ENCODE results near the gene CHP2. TPM values are rescaled to one million over a fixed set of nuclear protein-coding genes. Genes with fewer than 3 reads are reported as not detected.
"Not testable (repeated sequence)": the region's sequence is repeated elsewhere in the genome, so short reads cannot be mapped to it uniquely, and the experiment has no call there.

Gene CHP2
- polyA plus RNA-seq, 10 donors, result 0.07 to 4.2 (median 0.14) TPM; not detected in 3

DNA sequence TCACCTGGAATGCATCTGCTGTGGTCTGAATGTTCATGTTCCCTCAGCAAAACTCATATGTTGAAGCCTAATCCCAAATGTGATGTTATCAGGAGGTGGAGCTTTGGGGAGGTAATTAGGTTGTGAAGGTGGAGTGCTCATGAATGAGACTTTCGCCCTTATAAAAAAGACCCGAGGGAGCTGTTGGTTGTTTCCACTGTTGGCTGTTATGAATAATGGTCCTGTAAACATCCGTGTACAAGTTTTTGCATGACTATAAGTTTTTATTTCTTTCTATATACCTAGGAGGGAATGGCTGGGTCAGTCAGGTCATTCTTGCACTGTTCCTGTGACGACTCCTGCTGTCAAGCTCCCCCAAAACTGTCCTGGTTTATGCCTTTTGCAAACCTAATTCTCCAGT, 9.6 kb upstream of the CHP2 start:
- DNase-seq, result no peak

DNA sequence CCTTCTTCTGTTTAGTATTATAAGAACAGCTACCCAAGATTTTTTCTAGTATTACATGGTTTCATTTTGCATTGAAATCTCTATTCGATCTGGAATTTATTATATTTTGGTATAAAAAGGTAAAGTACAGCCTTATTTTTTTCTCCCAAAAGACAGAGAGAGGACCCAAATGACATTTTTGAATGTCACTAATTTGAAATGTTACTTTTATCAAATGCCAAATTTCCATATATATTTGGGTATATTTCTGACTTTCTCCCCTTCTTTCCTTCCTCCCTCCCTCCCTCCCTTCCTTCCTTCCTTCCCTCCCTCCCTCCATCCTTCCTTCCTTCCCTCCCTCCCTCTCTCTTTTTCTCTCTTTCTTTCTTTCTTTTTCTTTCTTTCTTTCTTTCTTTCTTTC, 6.2 kb upstream of the CHP2 start:
- DNase-seq, result no peak

DNA sequence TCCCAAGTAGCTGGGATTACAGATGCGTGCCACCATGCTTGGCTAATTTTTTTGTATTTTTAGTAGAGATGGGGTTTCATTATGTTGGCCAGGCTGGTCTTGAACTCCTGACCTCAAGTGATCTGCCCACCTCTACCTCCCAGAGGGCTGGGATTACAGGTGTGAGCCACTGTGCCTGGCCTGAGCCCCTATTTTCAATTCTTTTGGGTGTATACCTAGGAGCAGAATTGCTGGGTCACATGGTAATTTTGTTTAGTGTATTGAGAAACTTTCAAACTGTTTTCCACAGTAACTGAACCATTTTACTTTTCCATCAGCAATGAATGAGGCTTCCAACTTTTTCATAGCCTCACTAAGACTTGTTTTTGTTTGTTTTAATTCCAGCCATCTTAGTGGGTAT, 3.8 kb upstream of the CHP2 start:
- DNase-seq, result not testable (repeated sequence)

DNA sequence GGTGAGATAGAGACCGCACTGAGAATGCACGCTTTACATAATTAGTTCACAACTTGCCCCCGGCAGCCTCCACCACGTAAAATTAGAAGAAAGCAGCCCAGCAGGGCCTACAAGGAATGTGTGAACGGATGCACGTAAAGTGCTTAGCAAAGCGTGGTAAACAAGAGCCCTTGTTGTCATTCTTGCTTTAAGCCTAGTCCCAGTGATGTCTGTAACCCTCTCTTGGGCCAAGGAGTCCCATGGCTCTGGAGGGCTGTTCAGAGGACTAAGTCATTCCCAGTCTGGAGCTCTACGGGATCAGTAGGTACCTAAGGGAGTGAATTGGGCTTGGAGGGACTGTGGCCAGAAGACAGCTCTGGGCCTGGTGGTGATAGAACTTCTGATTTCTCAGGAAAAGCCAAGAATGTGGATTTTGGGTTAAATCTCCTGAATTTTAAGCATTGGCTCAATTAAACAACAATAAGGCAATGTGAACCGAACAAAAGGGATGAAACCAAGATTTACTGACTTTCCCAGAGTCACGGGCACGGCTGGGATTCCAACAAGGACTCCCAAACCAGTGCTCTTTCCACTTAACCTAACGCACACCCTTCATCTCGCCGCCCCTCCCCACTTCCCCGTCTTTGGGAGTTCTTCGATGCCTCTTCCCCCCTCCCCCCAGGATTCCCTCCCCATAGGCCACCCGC, 775 bp upstream of the CHP2 start:
- no peak for DNase-seq

DNA sequence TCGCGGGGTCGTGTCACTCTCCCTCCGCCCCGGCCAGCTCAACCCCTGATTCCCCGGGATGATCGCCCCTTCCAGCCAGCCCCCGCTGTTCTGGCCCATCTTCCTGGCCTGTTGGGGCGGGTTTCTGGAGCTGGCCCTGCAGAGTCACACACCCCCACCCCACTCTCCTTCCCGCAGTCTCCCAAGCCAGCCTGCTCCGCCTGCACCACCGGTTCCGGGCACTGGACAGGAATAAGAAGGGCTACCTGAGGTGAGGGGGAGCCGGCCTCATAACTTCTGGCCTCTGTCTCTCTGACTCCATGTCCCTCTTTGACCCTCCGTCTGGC, 621 bp downstream of the CHP2 start:
- DNase-seq, result no peak

DNA sequence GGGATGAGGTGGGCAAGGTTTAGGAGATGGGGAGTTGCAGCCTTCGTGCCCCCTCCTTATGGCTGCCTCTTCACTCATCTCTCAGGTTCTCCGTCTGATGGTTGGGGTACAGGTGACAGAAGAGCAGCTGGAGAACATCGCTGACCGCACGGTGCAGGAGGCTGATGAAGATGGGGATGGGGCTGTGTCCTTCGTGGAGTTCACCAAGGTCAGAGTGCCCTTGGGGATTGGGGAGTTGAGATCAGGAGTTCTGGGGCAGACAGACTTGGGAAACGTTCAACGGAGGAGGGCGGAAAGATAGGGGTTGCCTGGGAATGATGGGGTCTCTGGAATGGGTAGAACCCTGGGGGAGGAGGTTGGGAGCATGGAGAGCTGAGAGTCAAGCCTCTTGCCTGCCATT, 2.3 kb downstream of the CHP2 start:
- no peak for DNase-seq

DNA sequence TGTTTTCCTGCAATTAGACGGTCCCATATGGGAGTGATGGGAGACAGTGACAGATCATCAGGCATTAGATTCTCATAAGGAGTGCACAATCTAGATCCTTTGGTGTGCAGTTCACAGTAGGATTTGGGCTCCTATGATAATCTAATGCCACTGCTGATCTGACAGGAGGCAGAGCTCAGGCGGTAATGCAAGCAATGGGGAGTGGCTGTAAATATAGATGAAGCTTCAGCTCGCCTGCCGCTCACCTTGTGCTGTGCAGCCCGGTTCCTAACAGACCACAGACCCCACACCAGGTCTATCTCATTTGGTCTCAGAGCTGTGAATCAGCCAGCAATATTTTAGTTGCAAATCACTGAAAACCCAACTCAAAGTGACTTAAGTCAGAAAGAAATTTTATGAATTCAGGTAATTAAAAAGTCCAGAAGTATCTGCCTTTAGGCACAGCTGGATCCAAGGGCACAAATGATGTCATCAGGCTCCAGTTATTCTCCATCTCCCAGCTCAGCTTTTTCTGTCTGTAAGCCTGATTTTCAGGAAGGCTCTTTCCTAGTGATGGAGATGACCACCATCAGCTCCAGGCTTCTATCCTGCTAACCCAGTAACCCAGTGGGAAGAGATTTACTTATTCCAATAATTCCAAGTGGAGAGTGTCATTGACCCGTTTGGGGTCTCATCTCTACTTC, 3.3 kb downstream of the CHP2 start:
- no peak for DNase-seq

DNA sequence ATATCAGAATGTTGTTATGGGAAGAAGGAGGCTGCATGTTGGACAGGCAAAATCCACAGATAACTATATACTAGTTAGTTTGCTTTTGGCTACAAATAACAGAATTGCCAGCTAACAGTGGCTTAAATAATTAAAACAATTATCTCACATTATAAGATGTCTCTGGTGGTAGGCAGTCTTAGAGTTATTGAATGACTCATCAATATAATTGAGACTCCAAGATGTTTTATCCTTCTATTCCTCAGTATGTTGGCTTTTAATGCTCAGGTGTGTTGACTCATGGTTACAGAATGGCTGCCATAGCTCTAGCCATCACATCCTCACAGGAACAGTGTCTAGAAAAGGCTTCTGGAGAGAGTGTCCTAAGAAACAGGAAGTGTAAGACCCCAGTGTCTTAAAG, 11.1 kb downstream of the CHP2 start:
- DNase-seq, result no peak

DNA sequence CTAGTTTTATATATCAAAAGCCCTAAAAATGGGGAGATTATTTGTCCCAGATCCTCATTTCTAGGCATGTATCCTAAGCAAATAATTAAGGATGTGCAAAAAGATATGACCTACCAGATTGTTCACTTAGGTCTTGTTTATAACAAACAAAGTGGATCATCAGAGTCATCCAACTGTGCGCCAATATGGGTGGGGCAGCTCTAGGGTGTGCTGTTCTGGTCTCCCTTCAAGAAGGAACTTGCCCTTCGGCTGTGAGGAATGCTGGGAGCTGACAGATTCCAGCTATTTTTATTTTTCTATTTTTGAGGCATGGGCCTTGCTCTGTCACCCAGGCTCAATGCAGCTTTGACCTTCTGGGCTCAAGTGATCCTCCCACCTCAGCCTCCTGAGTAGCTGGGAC, 13.8 kb downstream of the CHP2 start:
- no peak for DNase-seq

DNA sequence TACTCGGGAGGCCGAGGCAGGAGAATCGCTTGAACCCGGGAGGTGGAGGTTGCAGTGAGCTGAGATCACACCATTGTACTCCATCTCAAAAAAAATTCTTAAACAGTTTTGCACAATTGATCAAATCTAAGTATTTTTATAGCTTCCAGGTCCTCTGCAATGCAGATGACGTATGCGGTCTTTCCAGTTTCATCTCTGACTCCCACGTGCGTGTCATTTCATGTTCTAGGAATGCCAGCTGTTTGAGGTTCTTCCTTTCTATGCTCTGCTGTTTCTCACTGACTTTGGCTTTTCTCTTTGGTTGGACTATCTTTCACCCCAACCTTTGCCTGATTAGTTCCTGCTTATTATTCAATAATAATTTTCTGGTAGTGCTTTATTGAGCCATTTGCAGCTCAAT, 16.2 kb downstream of the CHP2 start:
- no peak for DNase-seq

DNA sequence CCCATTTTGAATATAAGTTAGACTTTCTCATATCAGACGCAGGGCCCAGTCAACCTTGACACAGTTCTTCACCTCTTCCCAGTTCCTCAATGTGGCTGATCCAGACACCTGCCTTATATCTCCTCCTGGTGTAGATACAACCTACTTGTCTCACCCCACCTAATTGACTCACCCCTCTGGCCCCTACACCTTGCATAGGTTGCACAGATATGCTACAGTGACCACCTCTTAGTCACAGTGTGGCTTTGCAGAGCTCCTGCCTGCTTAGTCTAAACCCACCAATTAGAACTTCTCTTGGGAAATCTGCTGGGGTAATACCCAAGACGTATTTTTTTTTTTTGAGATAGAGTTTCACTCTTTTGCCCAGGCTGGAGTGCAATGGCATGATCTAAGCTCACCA, 16.8 kb downstream of the CHP2 start:
- no peak for DNase-seq

DNA sequence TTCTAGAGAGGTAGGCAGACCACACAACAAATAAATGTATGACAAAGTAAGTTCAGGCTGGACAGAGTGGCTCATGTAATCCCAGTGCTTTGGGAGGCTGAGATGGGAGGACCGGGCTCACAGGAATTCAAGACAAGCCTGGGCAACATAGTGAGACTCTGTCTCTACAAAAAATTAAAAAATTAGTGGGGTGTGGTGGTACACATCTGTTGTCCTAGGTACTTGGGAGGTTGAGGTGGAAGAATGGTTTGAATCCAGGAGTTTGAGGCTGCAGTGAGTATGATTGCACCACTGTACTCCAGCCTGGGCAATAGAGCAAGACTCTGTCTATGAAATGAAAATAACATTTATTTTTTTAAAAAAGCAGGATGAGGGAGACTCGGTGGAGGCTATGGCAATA, 18.5 kb downstream of the CHP2 start:
- DNase-seq, result no peak

DNA sequence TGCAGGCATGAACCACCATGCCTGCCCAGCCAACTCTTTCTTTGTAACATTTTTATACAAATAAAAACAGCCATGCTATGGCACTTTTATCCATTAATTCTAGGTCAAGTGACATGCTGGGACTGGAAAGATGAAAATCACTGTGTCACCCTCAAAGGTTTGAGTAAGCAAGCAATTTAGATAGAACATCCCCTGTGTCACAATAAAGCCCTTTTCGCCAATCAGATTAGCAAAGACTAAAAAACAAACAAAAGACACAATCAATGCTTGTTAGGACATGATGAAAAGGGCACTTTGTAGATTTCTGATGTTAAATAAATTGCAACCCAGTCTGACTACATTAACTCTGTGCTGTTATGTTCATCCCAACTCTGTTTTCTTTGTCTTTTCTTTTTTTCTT, 26.4 kb downstream of the CHP2 start:
- no peak for DNase-seq

DNA sequence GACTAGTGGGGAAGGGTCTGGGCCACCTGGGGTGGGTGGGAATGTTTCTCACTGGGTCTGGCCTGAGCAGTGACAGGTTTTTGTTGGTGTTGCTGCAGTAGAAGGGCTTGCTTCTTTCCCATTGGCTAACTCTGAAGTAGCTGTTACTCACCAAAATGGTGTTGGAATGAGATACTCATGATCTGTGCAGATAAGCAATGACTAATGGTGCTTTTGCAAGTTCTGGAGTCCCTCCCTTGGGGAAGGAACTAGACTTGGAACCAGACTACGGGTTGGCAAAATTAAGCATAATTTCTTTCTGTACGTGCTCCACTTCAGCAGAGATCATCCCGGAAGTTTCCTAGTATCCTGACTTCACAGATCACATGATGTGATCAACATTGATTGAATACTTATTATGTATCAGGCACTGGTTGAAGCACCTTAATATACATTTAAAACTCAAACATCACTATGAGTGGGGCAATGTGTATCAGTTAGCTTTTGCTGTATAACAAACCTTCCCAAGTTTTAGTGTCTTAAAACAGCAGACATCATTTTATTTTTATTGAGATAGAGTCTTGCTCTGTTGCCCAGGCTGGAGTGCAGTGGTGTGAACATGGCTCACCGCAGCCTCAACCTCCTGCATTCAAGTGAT, 30.1 kb downstream of the CHP2 start:
- no peak for DNase-seq

DNA sequence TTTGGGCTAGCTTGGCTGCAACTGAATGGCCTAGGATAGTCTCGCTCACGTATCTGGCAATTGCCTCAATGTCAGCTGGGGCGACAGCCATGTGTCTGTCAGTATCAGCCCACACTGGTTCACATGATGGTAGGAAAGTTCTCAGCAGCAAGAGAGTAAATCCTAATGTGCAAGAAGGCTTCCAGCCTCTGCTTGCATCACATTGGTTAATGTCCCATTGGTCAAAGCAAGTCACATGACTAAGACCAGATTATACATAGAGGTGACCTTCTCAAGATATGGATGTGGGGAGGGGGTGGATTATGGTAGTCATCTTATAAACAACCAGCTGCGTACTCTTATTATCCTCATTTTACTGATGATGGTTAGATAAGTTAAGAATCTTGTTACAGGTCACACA, 31.0 kb downstream of the CHP2 start:
- no peak for DNase-seq

DNA sequence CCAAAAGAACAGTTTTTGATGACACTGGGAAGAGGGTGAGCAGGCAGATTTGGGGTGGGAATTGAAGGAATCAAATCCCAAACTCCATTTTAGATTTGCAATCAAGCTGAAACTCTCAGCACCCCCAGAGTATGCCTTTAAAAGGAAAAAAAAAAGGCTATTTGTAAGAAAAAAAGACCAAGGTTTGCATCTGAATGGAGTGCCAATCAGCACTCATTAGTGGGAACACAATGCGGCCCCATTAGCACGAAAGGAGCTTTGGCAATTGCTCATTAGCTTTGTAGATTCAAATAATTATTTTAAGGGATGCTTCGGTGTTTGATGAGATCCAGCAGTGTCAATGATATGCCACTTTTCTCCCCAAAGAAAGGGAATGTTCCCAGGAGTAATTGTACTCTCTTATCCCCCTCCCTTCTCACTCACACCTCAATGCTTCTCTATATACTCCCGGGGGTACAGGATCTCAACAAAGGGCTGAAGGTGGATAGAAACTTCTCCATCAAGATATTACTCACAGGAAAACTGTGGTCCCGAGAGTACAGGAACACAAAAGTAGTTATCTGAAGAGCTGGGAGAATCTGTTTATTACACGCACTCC, 32.2 kb downstream of the CHP2 start:
- DNase-seq, result no peak

DNA sequence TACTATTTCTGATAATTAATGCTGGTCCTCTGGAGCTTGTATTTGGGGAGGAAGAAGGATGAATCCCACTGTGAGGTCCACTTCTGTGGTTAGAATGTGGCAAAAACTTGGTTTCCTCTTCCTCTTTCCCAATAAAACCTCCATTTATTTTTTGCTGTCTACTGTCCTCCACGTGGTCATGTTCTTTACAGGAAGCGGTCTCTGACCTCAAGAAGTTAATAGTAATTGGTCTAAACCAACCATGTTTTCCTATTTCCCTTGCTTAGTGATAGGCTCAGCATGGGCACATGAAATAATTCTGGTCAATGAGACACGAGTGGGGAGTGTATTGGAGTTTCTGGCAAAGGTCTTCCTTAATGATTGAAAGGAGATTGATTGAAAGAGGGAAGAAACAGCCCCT, 33.9 kb downstream of the CHP2 start:
- DNase-seq, result no peak

DNA sequence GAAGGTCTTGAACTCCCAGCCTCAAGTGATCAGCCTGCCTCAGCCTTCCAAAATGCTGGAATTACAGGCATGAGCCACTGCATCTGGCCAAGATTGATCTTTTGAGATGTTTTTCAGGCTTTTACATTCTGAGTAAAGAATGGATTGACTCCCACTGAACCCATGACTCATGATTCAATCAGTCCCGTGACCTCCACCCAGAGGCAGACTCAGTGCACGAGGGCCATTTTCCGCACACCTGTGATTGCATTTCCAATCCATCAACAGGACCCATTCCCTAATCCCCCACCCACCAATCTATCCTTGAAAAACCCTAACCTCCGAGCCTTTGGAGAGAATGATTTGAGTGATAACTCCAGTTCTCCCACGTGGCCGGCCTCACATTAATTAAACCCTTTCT, 40.6 kb downstream of the CHP2 start:
- DNase-seq, result no peak

DNA sequence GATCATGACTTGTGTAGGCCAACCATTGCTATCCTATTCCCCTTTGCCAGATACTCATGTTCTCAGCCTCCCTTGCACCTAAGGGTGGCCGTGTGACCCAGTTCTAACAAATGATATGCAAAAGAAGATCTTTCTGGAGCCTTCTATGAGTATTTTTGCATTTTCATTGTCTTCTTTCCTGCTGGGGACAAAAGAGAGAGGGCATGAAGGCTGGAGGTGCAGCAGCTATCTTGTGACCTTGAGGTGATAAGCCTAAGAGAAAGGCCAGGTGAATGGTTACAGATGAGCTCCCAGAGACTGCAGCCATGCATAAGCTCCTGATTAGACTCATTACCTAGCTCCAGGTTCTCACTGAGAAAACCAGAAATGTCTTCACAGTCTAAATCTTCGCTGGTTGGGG, 42.1 kb downstream of the CHP2 start:
- no peak for DNase-seq

DNA sequence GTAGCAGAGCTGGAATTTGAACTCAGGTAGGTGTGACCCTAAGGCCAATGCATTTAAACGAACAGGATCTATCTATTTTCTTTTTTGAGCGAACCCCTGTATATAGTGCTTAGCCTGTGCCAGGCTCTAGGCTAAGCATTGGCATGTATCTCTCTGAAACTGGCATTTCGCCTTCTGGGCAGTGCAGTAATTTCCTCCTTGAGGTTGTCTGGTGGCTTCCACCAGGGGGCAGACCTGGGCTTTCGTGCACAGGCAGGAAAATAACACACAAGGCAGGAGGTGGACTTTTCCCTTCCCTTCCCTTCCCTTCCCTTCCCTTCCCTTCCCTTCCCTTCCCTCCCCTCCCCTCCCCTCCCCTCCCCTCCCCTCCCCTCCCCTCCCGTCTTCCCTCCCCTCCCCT, 46.6 kb downstream of the CHP2 start:
- DNase-seq, result peak; percentile 18 to 45 (median 41)

DNA sequence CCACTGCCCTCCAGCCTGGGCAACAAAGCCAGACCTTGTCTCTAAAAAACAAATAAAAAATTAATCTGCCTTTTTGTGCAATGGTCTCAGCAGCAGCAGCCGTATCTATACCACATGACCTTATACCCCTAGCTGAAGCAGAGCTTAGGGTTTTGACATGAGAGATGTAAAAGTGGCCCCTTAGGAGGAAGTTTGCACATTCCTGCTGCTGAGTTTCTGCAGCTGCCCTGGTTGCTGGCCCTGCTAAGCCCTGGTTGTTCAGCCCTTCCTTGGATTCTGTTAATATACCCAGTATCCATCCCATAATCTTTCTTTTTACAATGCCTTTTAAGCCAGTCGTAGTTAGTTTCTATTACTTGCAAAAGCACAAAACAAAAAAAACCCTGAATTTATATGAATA, 48.0 kb downstream of the CHP2 start:
- DNase-seq, result no peak

DNA sequence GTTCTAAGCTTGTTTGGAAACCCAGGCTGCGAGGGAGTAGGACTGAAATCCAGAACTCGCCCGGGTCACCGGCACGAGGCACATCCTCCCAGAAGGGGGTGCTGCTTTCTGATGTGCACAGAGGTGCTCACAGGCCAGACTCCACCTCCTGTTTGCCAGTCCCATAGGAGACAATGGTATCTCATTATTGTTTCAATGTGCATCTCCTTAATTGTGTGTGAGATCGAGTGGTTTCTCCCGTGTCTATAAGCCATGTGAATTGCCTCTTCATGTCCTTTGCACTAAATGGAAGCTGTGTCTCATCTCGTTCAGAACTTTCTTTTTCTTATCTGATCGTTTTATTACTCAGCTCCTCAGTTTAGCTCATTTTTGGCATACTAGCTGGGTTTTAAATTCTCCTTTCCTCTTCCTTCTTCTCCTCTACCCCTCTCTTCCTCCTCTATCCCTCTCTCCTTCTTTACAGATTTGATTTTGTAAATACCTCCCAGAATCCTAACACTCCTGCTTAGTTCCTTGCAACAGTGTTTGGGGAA, 48.8 kb downstream of the CHP2 start:
- DNase-seq, result peak in 1 of 3 donors; percentile 15

DNA sequence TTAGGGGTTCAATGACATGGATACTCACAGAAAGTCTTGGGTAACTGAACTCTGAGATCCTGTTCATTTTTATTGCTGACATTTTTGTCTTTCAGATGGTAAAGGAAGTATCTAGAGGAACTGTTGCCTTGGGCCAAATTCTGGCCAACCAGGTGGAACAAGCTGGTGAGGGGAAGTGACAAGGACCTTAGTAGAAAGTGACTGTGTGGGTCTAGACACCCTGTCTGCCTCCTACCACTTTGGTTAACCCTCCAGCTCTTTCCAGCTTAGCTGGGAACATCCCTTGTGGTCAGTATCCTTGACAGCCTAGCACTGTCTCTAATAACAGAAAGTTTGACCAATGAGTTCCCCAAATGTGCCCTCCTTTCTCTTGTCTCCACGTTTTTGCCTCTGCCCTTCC, 52.2 kb downstream of the CHP2 start:
- DNase-seq, result peak in 1 of 3 donors; percentile 4

Data from muscle of back (tissue), 11 donors.